Peyer's patch (tissue), 4 donors: ENCODE results near the gene ZNF483. TPM values are rescaled to one million over a fixed set of nuclear protein-coding genes. Genes with fewer than 3 reads are reported as not detected.
"Not testable (repeated sequence)": the region's sequence is repeated elsewhere in the genome, so short reads cannot be mapped to it uniquely, and the experiment has no call there.

Source experiments
- DNase-seq, 3 donors: peaks; one replicate each; pipeline ENCODE4 v3.0.0-alpha.2; 2017 to 2019
- H3K27ac ChIP-seq, 4 donors: fragments of 200-600 bp; sonication (generic); one replicate each; pipeline ENCODE4 v1.5.1; 2016 to 2019
- H3K27me3 ChIP-seq, 2 donors: fragments of 200-600 bp; sonication (generic); one replicate each; pipeline ENCODE4 v1.5.1; 2019
- H3K36me3 ChIP-seq, 3 donors: fragments of 200-600 bp; sonication (generic); one replicate each; pipeline ENCODE4 v1.5.1; 2016 to 2019
- H3K4me1 ChIP-seq, 4 donors: fragments of 200-600 bp; sonication (generic); one replicate each; pipeline ENCODE4 v1.5.1; 2016 to 2019
- H3K4me3 ChIP-seq, 4 donors: fragments of 200-600 bp; sonication (generic); 1 replicate in 3 of 4; 2 replicates in 1 of 4; pipeline ENCODE4 v1.5.1; 2016 to 2019; ENCODE audit warnings: mild to moderate bottlenecking in 1 of 4
- H3K9me3 ChIP-seq, 4 donors: fragments of 200-600 bp; sonication (generic); one replicate each; pipeline ENCODE4 v1.5.1; 2016 to 2019; ENCODE audit warnings: mild to moderate bottlenecking in 1 of 4
- CTCF ChIP-seq, 6 experiments: fragments of 450-650 bp in 4 of 6; fragments of 200-600 bp in 2 of 6; sonication (generic) in 1 of 6; IDR thresholded peaks; one replicate each; pipeline ENCODE4 v1.5.1; 2017 to 2019; ENCODE audit warnings: antibody characterized with exemption in 6 of 6, mild to moderate bottlenecking in 3 of 6, moderate library complexity in 1 of 6
- POLR2A ChIP-seq, 2 donors: fragments of 450-650 bp; IDR thresholded peaks; one replicate each; pipeline ENCODE4 v1.5.1; 2017; ENCODE audit warnings: antibody characterized with exemption in 2 of 2, mild to moderate bottlenecking in 2 of 2, moderate library complexity in 2 of 2
- total RNA-seq, 4 donors: library from RNA; depleted of rRNA; stranded (reverse); fragments of >200 nt; gene quantifications; one replicate each; pipeline ENCODE4 v1.1.0, GENCODE V29; 2016

ZNF483 gene
- total RNA-seq, 4 donors from 2014 or later = 1.6 to 5.8 (median 2.7) TPM

GRCh38 chr9:111610149-111610548, 85.2 kb downstream of the ZNF483 start:
- TF ChIP-seq POLR2A (IDR thresholded peaks at IDR 0.05) = no peak
- no peak for TF ChIP-seq CTCF (IDR thresholded peaks at IDR 0.05)
- no peaks in the 10 kb centered on the region for H3K9me3 ChIP-seq
- H3K36me3 ChIP-seq = no peaks in the 10 kb centered on the region
- H3K27me3 ChIP-seq = no peaks in the 10 kb centered on the region
- no peak overlapping the region for H3K27ac ChIP-seq
- DNase-seq = no peak
- no peak overlapping the region for H3K4me3 ChIP-seq
- H3K4me1 ChIP-seq = peaks cover 0 to 22% (median 0%) of the 10 kb centered on the region in 4 donors

- Histone ChIP-seq H3K9me3 (no peaks in the 10 kb centered on the region), H3K4me1 (peaks cover 0 to 22% (median 0%) of the 10 kb centered on the region in 4 donors), H3K4me3 (no peak overlapping the region), H3K27me3 (no peaks in the 10 kb centered on the region), H3K36me3 (no peaks in the 10 kb centered on the region), H3K27ac (no peak overlapping the region)
- DNase-seq = no peak
- TF ChIP-seq CTCF (IDR thresholded peaks at IDR 0.05) (no peak), POLR2A (IDR thresholded peaks at IDR 0.05) (no peak)
Measured at GRCh38 chr9:111610845-111611244, 85.9 kb downstream of the ZNF483 start.

GRCh38 chr9:111613436-111614040, 88.6 kb downstream of the ZNF483 start:
- Histone ChIP-seq H3K9me3 (no peaks in the 10 kb centered on the region), H3K27ac (peak overlapping the region in 1 of 4 donors; percentile 67), H3K27me3 (no peaks in the 10 kb centered on the region), H3K36me3 (no peaks in the 10 kb centered on the region), H3K4me1 (peaks cover 0 to 17% (median 0%) of the 10 kb centered on the region in 4 donors), H3K4me3 (no peak overlapping the region)
- DNase-seq = peak in 1 of 3 donors; percentile 54
- TF ChIP-seq POLR2A (IDR thresholded peaks at IDR 0.05) (no peak), CTCF (IDR thresholded peaks at IDR 0.05) (peak in 3 of 6 experiments; percentile 47 to 60 (median 57))

GRCh38 chr9:111615928-111616327, 90.9 kb downstream of the ZNF483 start:
- Histone ChIP-seq H3K27me3 (no peaks in the 10 kb centered on the region), H3K36me3 (no peaks in the 10 kb centered on the region), H3K4me3 (no peak overlapping the region), H3K27ac (no peak overlapping the region), H3K4me1 (peaks cover 0 to 6% (median 0%) of the 10 kb centered on the region in 4 donors), H3K9me3 (no peaks in the 10 kb centered on the region)
- DNase-seq = no peak
- TF ChIP-seq CTCF (IDR thresholded peaks at IDR 0.05) (no peak), POLR2A (IDR thresholded peaks at IDR 0.05) (no peak)

GRCh38 chr9:111617349-111617748, 92.4 kb downstream of the ZNF483 start:
- H3K27ac ChIP-seq, H3K36me3 ChIP-seq, H3K9me3 ChIP-seq, H3K4me3 ChIP-seq, H3K27me3 ChIP-seq, DNase-seq, H3K4me1 ChIP-seq: not testable (repeated sequence)

GRCh38 chr9:111621895-111622480, 97.0 kb downstream of the ZNF483 start:
- Histone ChIP-seq H3K36me3 (no peaks in the 10 kb centered on the region), H3K27ac (no peak overlapping the region), H3K4me3 (no peak overlapping the region), H3K9me3 (no peaks in the 10 kb centered on the region), H3K27me3 (no peaks in the 10 kb centered on the region), H3K4me1 (peaks cover 0 to 6% (median 0%) of the 10 kb centered on the region in 4 donors)
- DNase-seq = peak in 1 of 3 donors; percentile 58
- peak; percentile 46 to 78 (median 71) for TF ChIP-seq CTCF (IDR thresholded peaks at IDR 0.05)
- no peak for TF ChIP-seq POLR2A (IDR thresholded peaks at IDR 0.05)
